ENCODE measurements around the gene LSM2.
"Not testable (repeated sequence)": the region's sequence is repeated elsewhere in the genome, so short reads cannot be mapped to it uniquely, and the experiment has no call there.

Gene LSM2

GRCh38 chr6:31827286-31828079 lies 20.7 kb upstream of the LSM2 start, which contains the start of gene HSPA1B:
HSPA1B (plus strand) TSS chr6:31827738; CDS start chr6:31827951, 213 bp downstream.
- peak; percentile 100 for DNase-seq (ENCODE audit: low spot score)

DNA sequence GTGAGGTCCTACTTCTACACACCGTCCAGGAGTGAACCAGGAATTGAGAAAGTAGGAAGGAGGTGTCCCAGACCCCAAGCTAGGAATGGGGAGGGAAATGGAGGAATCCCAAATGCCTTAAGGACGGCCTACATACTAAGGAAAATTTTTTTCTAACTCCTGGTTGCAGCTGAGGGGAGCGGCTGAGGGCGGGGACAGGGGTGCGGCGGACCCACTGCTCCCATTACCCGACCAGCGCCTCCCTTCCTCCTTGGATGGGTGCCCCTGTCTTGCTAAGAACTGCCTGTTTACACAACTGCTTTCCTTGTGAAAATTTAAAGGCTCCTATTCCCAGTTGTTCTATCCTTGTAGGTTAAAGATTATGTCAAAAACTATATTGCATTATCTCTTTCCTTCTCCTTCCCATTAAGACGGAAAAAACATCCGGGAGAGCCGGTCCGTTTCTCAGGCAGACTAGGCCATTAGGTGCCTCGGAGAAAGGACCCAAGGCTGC lies 20.1 kb upstream of the LSM2 start:
- DNase-seq (ENCODE audit: low spot score), result no peak

DNA sequence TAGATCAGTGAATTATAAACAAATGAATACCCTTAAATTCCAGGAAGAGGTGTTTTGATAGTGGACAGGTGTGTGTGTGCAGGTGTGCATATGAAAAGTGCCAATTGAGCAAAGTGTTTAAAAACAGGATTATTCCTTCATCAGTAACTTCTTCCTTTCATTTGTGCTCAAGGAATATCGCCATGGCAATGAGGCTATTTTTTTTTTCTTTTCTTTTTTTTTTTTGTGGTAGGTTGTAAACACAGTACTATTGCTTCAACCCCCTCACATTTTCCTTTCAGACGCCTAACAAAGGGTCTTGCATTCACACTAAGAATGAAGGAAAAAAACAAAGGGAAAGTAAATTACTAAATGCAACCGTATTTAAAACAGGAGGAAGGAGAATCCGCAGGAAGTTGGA lies 18.8 kb upstream of the LSM2 start:
- no peak for DNase-seq (ENCODE audit: low spot score)

- DNase-seq (ENCODE audit: low spot score), result not testable (repeated sequence)
Observed at GRCh38 chr6:31823592-31824196, 16.9 kb upstream of the LSM2 start.

DNA sequence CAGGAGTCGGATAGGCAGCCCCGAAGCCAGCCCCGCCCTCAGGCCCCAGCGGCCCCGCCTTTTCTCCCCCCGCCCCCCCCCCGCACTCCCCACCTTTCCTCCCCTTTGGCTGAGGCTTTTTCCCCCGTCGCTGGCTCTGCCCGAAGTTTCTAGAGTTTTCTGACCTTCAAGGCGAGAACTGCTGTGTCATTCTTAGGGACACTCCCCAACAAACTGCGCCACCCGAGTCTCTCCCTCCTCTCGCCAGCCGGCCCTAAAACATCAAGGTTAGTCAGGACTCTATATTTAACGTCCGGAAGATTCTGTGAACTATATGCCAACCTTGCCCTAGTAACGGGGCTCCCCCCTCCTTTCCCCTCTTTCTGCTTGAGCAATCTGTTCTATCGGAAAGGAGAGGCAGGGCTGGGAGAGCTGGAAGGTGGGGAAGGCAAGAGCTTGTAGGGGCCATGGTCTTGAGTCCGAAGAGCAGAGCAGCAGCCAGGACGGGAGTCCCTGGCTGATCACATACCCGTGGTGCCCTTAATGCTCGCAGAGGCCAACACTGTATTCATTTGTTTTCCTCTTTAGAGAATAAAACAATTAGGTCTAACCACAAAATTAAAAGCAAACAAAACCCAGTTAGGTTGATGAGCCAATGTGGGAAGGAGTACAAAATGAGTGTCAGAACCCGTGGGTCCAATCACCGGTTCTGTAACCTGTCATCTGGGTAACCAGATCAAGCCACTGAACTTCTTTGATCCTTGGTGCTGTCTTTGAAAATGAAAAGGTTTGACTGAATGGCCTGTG lies 15.5 kb upstream of the LSM2 start:
- DNase-seq (ENCODE audit: low spot score), result no peak

GRCh38 chr6:31821301-31822035 lies 14.7 kb upstream of the LSM2 start:
- no peak for DNase-seq (ENCODE audit: low spot score)

- DNase-seq (ENCODE audit: low spot score), result not testable (repeated sequence)
Observed at GRCh38 chr6:31820399-31820798, 13.6 kb upstream of the LSM2 start.

DNA sequence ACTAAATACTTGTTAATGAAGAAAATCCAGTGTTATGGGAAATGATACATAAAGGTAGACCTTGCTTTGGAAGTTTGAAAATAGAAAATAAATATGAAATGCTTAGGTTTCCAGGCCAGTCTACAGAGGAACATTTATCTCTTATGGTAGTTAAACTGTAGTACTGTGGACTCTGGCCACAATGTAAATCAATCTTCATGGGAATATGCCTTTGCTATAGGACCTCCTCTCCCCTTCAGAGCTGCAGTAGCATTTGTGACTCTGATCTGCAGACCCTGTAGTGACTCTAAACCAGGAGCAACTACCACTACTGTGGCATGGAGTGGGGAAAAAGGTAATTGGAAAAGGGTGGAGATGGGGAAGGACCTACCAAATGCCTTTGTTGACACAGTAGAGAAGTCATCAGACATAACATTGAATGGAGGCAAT lies 13.1 kb upstream of the LSM2 start:
- no peak for DNase-seq (ENCODE audit: low spot score)

- DNase-seq (ENCODE audit: low spot score), result not testable (repeated sequence)
Observed at GRCh38 chr6:31817929-31818511, 11.3 kb upstream of the LSM2 start.

GRCh38 chr6:31817133-31817928 lies 10.6 kb upstream of the LSM2 start:
- not testable (repeated sequence) for DNase-seq (ENCODE audit: low spot score)

DNA sequence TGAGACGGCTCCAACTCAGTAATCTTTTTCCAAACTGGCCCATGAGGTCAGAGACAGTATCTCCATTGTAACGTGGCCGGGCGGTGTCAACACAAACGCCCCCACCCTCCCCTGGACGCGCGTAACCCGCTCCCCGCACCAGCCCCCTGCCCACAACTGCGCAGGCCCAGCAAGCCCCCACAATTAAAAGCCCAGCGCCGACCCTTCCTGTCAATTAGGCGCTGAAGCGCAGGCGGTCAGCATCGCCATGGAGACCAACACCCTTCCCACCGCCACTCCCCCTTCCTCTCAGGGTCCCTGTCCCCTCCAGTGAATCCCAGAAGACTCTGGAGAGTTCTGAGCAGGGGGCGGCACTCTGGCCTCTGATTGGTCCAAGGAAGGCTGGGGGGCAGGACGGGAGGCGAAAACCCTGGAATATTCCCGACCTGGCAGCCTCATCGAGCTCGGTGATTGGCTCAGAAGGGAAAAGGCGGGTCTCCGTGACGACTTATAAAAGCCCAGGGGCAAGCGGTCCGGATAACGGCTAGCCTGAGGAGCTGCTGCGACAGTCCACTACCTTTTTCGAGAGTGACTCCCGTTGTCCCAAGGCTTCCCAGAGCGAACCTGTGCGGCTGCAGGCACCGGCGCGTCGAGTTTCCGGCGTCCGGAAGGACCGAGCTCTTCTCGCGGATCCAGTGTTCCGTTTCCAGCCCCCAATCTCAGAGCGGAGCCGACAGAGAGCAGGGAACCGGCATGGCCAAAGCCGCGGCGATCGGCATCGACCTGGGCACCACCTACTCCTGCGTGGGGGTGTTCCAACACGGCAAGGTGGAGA lies 8.5 kb upstream of the LSM2 start, which contains the start of the genes HSPA1A and HSPA1L:
Gene HSPA1A, plus strand, starts transcription at position 519 of the 814 bp plus-strand sequence. Its CDS starts 214 bp downstream, at position 733.
Gene HSPA1L, minus strand, starts transcription at position 259 of the 814 bp plus-strand sequence. CDS start 3,311 bp downstream, outside the sequence.
- DNase-seq (ENCODE audit: low spot score), result peak; percentile 98

- peak; percentile 99 for DNase-seq (ENCODE audit: low spot score)
Observed at GRCh38 chr6:31814677-31815024, 7.9 kb upstream of the LSM2 start.

- no peak for DNase-seq (ENCODE audit: low spot score)
Observed at GRCh38 chr6:31813465-31813849, 6.7 kb upstream of the LSM2 start.

DNA sequence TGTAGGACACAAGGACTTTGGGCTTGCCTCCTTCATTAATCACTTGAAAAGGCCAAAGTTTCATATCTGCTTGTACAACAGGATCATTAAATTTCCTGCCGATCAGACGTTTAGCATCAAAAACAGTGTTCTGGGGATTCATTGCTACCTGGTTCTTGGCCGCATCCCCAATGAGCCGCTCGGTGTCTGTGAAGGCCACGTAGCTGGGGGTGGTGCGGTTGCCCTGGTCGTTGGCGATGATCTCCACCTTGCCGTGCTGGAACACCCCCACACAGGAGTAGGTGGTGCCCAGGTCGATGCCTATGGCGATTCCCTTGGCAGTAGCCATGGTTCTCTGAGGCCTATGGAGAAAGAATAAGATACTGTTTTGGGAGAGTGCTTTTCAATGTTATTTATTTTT lies 4.9 kb upstream of the LSM2 start:
- DNase-seq (ENCODE audit: low spot score), result no peak

DNA sequence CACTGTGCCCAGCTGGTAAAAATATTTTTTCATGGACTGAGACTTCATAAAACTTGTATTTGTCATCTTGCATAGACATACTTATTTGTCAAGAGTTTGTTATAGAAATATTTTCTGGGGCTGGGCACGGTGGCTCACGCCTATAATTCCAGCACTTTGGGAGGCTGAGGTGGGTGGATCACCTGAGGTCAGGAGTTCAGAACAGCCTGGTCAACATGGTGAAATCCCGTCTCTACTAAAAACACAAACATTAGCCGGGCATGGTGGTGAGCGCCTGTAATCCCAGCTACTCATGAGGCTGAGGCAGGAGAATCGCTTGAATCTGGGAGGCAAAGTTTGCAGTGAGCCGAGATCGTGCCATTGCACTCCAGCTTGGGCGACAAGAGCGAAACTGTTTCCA lies 1.8 kb upstream of the LSM2 start:
- not testable (repeated sequence) for DNase-seq (ENCODE audit: low spot score)

GRCh38 chr6:31805939-31806469 lies 762 bp downstream of the LSM2 start:
- DNase-seq (ENCODE audit: low spot score), result no peak

GRCh38 chr6:31801031-31801927 lies 5.5 kb downstream of the LSM2 start:
- DNase-seq (ENCODE audit: low spot score), result not testable (repeated sequence)

DNA sequence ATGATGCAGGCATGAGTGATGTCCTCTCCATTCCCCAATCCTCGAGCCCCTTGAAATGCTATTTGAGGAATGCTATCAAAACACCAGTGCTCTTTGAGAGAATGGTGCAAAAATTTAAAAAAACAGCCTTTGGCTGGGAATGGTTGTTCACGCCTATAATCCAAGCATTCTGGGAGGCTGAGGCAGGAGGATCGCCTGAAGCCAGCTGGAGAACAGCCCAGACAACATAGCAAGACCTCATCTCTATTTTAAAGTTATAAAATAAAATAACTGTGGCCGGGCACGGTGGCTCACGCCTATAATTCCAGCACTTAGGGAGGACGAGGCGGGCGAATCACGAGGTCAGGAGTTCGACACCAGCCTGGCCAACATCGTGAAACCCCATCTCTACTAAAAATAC lies 7.0 kb downstream of the LSM2 start:
- no peak for DNase-seq (ENCODE audit: low spot score)
